GM04504 (cell line): ENCODE results near the gene SREBF1.

ENCODE experiments used
- DNase-seq: peaks from one replicate; pipeline ENCODE4 v3.0.0-alpha.2; 2012; ENCODE audit warnings: low read depth

SREBF1 gene

GRCh38 chr17:17857496-17857895 is 20.7 kb upstream of the SREBF1 start:
- no peak for DNase-seq

- DNase-seq, result no peak
Observed at GRCh38 chr17:17856386-17856785, 19.6 kb upstream of the SREBF1 start.

- DNase-seq, result no peak
Observed at GRCh38 chr17:17855976-17856375, 19.2 kb upstream of the SREBF1 start.

GRCh38 chr17:17853811-17854447 is 17.1 kb upstream of the SREBF1 start:
- no peak for DNase-seq

GRCh38 chr17:17852930-17853329 is 16.1 kb upstream of the SREBF1 start:
- DNase-seq, result no peak

GRCh38 chr17:17851103-17852002 is 14.6 kb upstream of the SREBF1 start:
- DNase-seq, result no peak

GRCh38 chr17:17849845-17850373 is 13.1 kb upstream of the SREBF1 start:
- DNase-seq, result no peak

GRCh38 chr17:17849147-17849820 is 12.5 kb upstream of the SREBF1 start:
- no peak for DNase-seq

- no peak for DNase-seq
Observed at GRCh38 chr17:17848311-17849082, 11.7 kb upstream of the SREBF1 start.

- DNase-seq, result no peak
Observed at GRCh38 chr17:17847726-17848125, 10.9 kb upstream of the SREBF1 start.

- DNase-seq, result no peak
Observed at GRCh38 chr17:17847118-17847689, 10.4 kb upstream of the SREBF1 start.

GRCh38 chr17:17846645-17847044 is 9.9 kb upstream of the SREBF1 start:
- DNase-seq, result no peak

- no peak for DNase-seq
Observed at GRCh38 chr17:17846003-17846402, 9.2 kb upstream of the SREBF1 start.

- no peak for DNase-seq
Observed at GRCh38 chr17:17845046-17845775, 8.4 kb upstream of the SREBF1 start.

- no peak for DNase-seq
Observed at GRCh38 chr17:17844500-17844899, 7.7 kb upstream of the SREBF1 start.

GRCh38 chr17:17844079-17844478 is 7.3 kb upstream of the SREBF1 start:
- no peak for DNase-seq

- DNase-seq, result no peak
Observed at GRCh38 chr17:17843096-17843495, 6.3 kb upstream of the SREBF1 start.

- no peak for DNase-seq
Observed at GRCh38 chr17:17842111-17842876, 5.5 kb upstream of the SREBF1 start.

GRCh38 chr17:17841601-17842025 is 4.8 kb upstream of the SREBF1 start:
- no peak for DNase-seq
